WTC11 (cell line): ENCODE measurements around the gene TNNT2. TPM values are rescaled to one million over a fixed set of nuclear protein-coding genes. Genes with fewer than 3 reads are reported as not detected.

Experiments
- ATAC-seq: fragments of 200-7000 bp; cut with Tn5 transposase; 2 replicates; pipeline ENCODE4 v1.10.0; 2021; ENCODE audit warnings: mild to moderate bottlenecking, moderate library complexity
- CTCF ChIA-PET: fragments of 300-600 bp; sonication (Branson Sonifier 250); formaldehyde crosslinking; loops from one replicate; lab custom pipeline; 2021; ENCODE audit warnings: antibody characterized with exemption; lab: Charles Lee
- POLR2A ChIA-PET: fragments of 350-600 bp; sonication (Branson Sonifier 250); formaldehyde crosslinking; loops from one replicate; lab custom pipeline; 2021; ENCODE audit warnings: antibody characterized with exemption; lab: Charles Lee
- DNase-seq: peaks from one replicate; pipeline ENCODE4 v3.0.0; 2021; ENCODE audit warnings: low spot score
- H3K27ac Mint-ChIP-seq: 2 replicates; pipeline ENCODE4 v1.8.0; 2021; ENCODE audit warnings: mixed read lengths
- H3K27me3 Mint-ChIP-seq: 2 replicates; pipeline ENCODE4 v1.8.0; 2021; ENCODE audit warnings: low read depth, mild to moderate bottlenecking, moderate library complexity, mixed read lengths
- H3K36me3 Mint-ChIP-seq: 2 replicates; pipeline ENCODE4 v1.8.0; 2021; ENCODE audit warnings: mixed read lengths
- H3K4me1 Mint-ChIP-seq: 2 replicates; pipeline ENCODE4 v1.8.0; 2022; ENCODE audit warnings: mixed read lengths
- H3K4me3 Mint-ChIP-seq: 2 replicates; pipeline ENCODE4 v1.8.0; 2021; ENCODE audit warnings: mild to moderate bottlenecking, moderate library complexity, mixed read lengths
- H3K9me3 Mint-ChIP-seq: 2 replicates; pipeline ENCODE4 v1.8.0; 2021; ENCODE audit warnings: mixed read lengths
- AR ChIP-seq: fragments of 250-450 bp; sonication (Bioruptor Pico); IDR thresholded peaks from 2 replicates; pipeline ENCODE4 v1.9.0; 2021; ENCODE audit warnings: mild to moderate bottlenecking
- CBFB ChIP-seq: sonication (generic); formaldehyde crosslinking; IDR thresholded peaks from 2 replicates; pipeline ENCODE4 v1.8.1; 2022; ENCODE audit warnings: mild to moderate bottlenecking, low read depth, missing genetic modification reagents
- FOXK1 ChIP-seq: sonication (generic); formaldehyde crosslinking; IDR thresholded peaks from 2 replicates; pipeline ENCODE4 v1.8.0; 2022; ENCODE audit warnings: mild to moderate bottlenecking, moderate library complexity, missing genetic modification reagents
- FOXP4 ChIP-seq: sonication (generic); formaldehyde crosslinking; IDR thresholded peaks from 2 replicates; pipeline ENCODE4 v1.8.0; 2022; ENCODE audit warnings: mild to moderate bottlenecking, missing genetic modification reagents
- IRF1 ChIP-seq: sonication (generic); formaldehyde crosslinking; IDR thresholded peaks from 2 replicates; pipeline ENCODE4 v1.8.0; 2023; ENCODE audit warnings: missing genetic modification reagents
- IRF2 ChIP-seq: sonication (generic); formaldehyde crosslinking; IDR thresholded peaks from 2 replicates; pipeline ENCODE4 v1.8.0; 2022; ENCODE audit warnings: low read depth, missing genetic modification reagents, borderline replicate concordance
- SP1 ChIP-seq: sonication (generic); formaldehyde crosslinking; conservative IDR thresholded peaks from 2 replicates; pipeline ENCODE4 v1.8.1; 2022; ENCODE audit warnings: missing genetic modification reagents
- ZBTB43 ChIP-seq: sonication (generic); formaldehyde crosslinking; IDR thresholded peaks from 2 replicates; pipeline ENCODE4 v1.8.1; 2023; ENCODE audit warnings: mild to moderate bottlenecking, missing genetic modification reagents
- ZNF138 ChIP-seq: sonication (generic); formaldehyde crosslinking; conservative IDR thresholded peaks from 2 replicates; pipeline ENCODE4 v1.8.1; 2022; ENCODE audit warnings: mild to moderate bottlenecking, moderate library complexity, missing genetic modification reagents
- ZNF671 ChIP-seq: fragments of 250-450 bp; sonication (Bioruptor Pico); IDR thresholded peaks from 2 replicates; pipeline ENCODE4 v1.8.0; 2021; ENCODE audit warnings: mild to moderate bottlenecking
- total RNA-seq: library from RNA; stranded (reverse); gene quantifications from 3 replicates; pipeline ENCODE4 v1.2.3, GENCODE V29; 2021
- TF ChIP-seq, protein P1 (sequence below): sonication (generic); formaldehyde crosslinking; IDR thresholded peaks from 2 replicates; pipeline ENCODE4 v1.8.1; 2023; ENCODE audit warnings: mild to moderate bottlenecking, missing genetic modification reagents, moderate library complexity
- TF ChIP-seq, protein P2 (sequence below): fragments of 250-450 bp; sonication (Bioruptor Pico); IDR thresholded peaks from 2 replicates; pipeline ENCODE4 v1.9.0; 2021; ENCODE audit warnings: mild to moderate bottlenecking
- TF ChIP-seq, protein P3 (sequence below): sonication (generic); formaldehyde crosslinking; IDR thresholded peaks from 2 replicates; pipeline ENCODE4 v1.8.1; 2022; ENCODE audit warnings: mild to moderate bottlenecking, moderate library complexity, missing genetic modification reagents
- TF ChIP-seq, protein P4 (sequence below): sonication (generic); formaldehyde crosslinking; IDR thresholded peaks from 2 replicates; pipeline ENCODE4 v1.8.1; 2022; ENCODE audit warnings: mild to moderate bottlenecking, missing genetic modification reagents, moderate library complexity, borderline replicate concordance

Gene TNNT2
- total RNA-seq, 1 experiment from 2014 or later, result 6.1 TPM

GRCh38 chr1:201389051-201389450 lies 11.6 kb upstream of the TNNT2 start:
- ChIA-PET POLR2A (interaction anchor here (0.7 kb wide), 1 partner anchor 9 kb away, joined by 3 read pairs; no protein-coding TSS in a partner anchor), CTCF (interaction anchor here (0.9 to 2.8 kb wide), 4 partner anchors 13 to 35 kb away, joined by 3 to 11 read pairs (median 4); no protein-coding TSS in a partner anchor)
- peaks cover 1% of the 10 kb centered on the region for H3K4me1 Mint-ChIP-seq
- H3K4me3 Mint-ChIP-seq, result no peak overlapping the region
- H3K9me3 Mint-ChIP-seq, result no peaks in the 10 kb centered on the region
- DNase-seq (no peak), ATAC-seq (no peak)
- H3K27ac Mint-ChIP-seq, result no peak overlapping the region
- H3K36me3 Mint-ChIP-seq, result peaks cover 6% of the 10 kb centered on the region; the same call in 1 of the 2 replicates
- no peak for TF ChIP-seq ZNF671 (CRISPR knock-in tag)
- TF ChIP-seq CBFB, result no peak
- TF ChIP-seq IRF1 (CRISPR knock-in tag), result no peak
- TF ChIP-seq, all 79 proteins: peak for 0
- H3K27me3 Mint-ChIP-seq, result no peaks in the 10 kb centered on the region; the same call in 1 of the 2 replicates

- no peaks in the 10 kb centered on the region for H3K27me3 Mint-ChIP-seq
- peaks cover 6% of the 10 kb centered on the region; the same call in 1 of the 2 replicates for H3K36me3 Mint-ChIP-seq
- no peak overlapping the region for H3K4me3 Mint-ChIP-seq
- no peak for TF ChIP-seq FOXK1 (CRISPR knock-in tag)
- TF ChIP-seq IRF2 (CRISPR knock-in tag), result no peak
- TF ChIP-seq ZBTB43 (CRISPR knock-in tag), result no peak
- TF ChIP-seq AR (CRISPR knock-in tag), result no peak
- TF ChIP-seq, protein P1, sequence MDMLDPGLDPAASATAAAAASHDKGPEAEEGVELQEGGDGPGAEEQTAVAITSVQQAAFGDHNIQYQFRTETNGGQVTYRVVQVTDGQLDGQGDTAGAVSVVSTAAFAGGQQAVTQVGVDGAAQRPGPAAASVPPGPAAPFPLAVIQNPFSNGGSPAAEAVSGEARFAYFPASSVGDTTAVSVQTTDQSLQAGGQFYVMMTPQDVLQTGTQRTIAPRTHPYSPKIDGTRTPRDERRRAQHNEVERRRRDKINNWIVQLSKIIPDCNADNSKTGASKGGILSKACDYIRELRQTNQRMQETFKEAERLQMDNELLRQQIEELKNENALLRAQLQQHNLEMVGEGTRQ (CRISPR knock-in tag), result no peak
- TF ChIP-seq, protein P2, sequence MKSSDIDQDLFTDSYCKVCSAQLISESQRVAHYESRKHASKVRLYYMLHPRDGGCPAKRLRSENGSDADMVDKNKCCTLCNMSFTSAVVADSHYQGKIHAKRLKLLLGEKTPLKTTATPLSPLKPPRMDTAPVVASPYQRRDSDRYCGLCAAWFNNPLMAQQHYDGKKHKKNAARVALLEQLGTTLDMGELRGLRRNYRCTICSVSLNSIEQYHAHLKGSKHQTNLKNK (CRISPR knock-in tag), result no peak
- TF ChIP-seq ZNF138, result no peak
- TF ChIP-seq ZNF671 (CRISPR knock-in tag), result no peak
- TF ChIP-seq, protein P3, sequence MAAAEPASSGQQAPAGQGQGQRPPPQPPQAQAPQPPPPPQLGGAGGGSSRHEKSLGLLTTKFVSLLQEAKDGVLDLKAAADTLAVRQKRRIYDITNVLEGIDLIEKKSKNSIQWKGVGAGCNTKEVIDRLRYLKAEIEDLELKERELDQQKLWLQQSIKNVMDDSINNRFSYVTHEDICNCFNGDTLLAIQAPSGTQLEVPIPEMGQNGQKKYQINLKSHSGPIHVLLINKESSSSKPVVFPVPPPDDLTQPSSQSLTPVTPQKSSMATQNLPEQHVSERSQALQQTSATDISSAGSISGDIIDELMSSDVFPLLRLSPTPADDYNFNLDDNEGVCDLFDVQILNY (CRISPR knock-in tag), result no peak
- TF ChIP-seq, protein P4, sequence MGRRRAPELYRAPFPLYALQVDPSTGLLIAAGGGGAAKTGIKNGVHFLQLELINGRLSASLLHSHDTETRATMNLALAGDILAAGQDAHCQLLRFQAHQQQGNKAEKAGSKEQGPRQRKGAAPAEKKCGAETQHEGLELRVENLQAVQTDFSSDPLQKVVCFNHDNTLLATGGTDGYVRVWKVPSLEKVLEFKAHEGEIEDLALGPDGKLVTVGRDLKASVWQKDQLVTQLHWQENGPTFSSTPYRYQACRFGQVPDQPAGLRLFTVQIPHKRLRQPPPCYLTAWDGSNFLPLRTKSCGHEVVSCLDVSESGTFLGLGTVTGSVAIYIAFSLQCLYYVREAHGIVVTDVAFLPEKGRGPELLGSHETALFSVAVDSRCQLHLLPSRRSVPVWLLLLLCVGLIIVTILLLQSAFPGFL, result no peak
- no peak for TF ChIP-seq FOXP4
- no peak for TF ChIP-seq SP1 (CRISPR knock-in tag)
- H3K27ac Mint-ChIP-seq, result no peak overlapping the region
- DNase-seq (no peak), ATAC-seq (no peak)
- POLR2A ChIA-PET, result interaction anchor here (0.6 to 1.4 kb wide), 2 partner anchors 14 to 36 kb away, joined by 3 to 5 read pairs; partner anchors contain the start of gene TNNI1
- H3K9me3 Mint-ChIP-seq, result no peaks in the 10 kb centered on the region
- H3K4me1 Mint-ChIP-seq, result no peaks in the 10 kb centered on the region; the same call in 1 of the 2 replicates
- CTCF ChIA-PET, result interaction anchor here (0.6 to 3.1 kb wide), 15 partner anchors 9 to 131 kb away, joined by 3 to 29 read pairs (median 8); partner anchors contain the start of gene LAD1
Observed at GRCh38 chr1:201386208-201386607, 8.7 kb upstream of the TNNT2 start.
